ENCODE measurements around the gene HTT. TPM values are rescaled to one million over a fixed set of nuclear protein-coding genes. Genes with fewer than 3 reads are reported as not detected.

The HTT gene
- total and polyA plus RNA-seq, 2 of the 13 experiments (the other 11 are each of a cell fraction or from before 2014, with no cell fraction given): 17.5 to 19.5 TPM

DNA sequence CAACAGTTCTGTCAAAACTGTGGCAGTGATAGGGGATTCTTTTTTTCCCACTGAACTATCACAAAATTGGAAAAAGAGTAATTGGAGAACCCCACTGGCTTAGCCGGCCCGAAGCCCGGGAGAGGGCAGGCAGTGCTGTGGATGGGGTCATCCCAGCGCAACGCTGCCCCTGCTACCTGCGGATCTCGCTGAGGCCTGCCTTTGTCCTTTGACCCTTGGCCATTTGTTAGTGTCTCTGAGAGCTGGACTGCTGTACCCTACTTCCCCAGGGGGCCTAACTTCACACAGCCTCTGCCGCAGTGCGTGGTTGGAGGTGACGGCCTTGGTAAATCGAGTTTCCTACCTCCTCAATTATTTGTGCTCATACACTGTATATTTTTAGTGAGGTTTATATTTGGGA is 131.5 kb downstream of the HTT start (continued):
- TF ChIP-seq, protein P1, sequence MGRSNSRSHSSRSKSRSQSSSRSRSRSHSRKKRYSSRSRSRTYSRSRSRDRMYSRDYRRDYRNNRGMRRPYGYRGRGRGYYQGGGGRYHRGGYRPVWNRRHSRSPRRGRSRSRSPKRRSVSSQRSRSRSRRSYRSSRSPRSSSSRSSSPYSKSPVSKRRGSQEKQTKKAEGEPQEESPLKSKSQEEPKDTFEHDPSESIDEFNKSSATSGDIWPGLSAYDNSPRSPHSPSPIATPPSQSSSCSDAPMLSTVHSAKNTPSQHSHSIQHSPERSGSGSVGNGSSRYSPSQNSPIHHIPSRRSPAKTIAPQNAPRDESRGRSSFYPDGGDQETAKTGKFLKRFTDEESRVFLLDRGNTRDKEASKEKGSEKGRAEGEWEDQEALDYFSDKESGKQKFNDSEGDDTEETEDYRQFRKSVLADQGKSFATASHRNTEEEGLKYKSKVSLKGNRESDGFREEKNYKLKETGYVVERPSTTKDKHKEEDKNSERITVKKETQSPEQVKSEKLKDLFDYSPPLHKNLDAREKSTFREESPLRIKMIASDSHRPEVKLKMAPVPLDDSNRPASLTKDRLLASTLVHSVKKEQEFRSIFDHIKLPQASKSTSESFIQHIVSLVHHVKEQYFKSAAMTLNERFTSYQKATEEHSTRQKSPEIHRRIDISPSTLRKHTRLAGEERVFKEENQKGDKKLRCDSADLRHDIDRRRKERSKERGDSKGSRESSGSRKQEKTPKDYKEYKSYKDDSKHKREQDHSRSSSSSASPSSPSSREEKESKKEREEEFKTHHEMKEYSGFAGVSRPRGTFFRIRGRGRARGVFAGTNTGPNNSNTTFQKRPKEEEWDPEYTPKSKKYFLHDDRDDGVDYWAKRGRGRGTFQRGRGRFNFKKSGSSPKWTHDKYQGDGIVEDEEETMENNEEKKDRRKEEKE (IDR thresholded peaks at IDR 0.05): no peak
- TF ChIP-seq ZNF776 (CRISPR knock-in tag; IDR thresholded peaks at IDR 0.05) (no peak), TOE1 (CRISPR knock-in tag; IDR thresholded peaks at IDR 0.05) (no peak), KDM2A (CRISPR knock-in tag; IDR thresholded peaks at IDR 0.05; ENCODE audit: borderline replicate concordance, low read depth) (peak; percentile 46; the same call in 1 of the 2 replicates), ZFP1 (CRISPR knock-in tag; IDR thresholded peaks at IDR 0.05) (no peak), ZNF660 (CRISPR knock-in tag; IDR thresholded peaks at IDR 0.05; ENCODE audit: borderline replicate concordance, low read depth) (no peak), NFATC3 (CRISPR knock-in tag; IDR thresholded peaks at IDR 0.05) (no peak), U2AF2 (IDR thresholded peaks at IDR 0.05; ENCODE audit: low read depth, low read length) (no peak), ZFP41 (CRISPR knock-in tag; IDR thresholded peaks at IDR 0.05; ENCODE audit: borderline replicate concordance) (no peak), LBX2 (CRISPR knock-in tag; IDR thresholded peaks at IDR 0.05; ENCODE audit: borderline replicate concordance) (no peak), SRSF4 (IDR thresholded peaks at IDR 0.05; ENCODE audit: low read depth, low read length, poor library complexity, severe bottlenecking) (no peak), ZNF609 (CRISPR knock-in tag; IDR thresholded peaks at IDR 0.05; ENCODE audit: borderline replicate concordance) (peak; percentile 66; the same call in 1 of the 2 replicates)
- TF ChIP-seq, protein P2, sequence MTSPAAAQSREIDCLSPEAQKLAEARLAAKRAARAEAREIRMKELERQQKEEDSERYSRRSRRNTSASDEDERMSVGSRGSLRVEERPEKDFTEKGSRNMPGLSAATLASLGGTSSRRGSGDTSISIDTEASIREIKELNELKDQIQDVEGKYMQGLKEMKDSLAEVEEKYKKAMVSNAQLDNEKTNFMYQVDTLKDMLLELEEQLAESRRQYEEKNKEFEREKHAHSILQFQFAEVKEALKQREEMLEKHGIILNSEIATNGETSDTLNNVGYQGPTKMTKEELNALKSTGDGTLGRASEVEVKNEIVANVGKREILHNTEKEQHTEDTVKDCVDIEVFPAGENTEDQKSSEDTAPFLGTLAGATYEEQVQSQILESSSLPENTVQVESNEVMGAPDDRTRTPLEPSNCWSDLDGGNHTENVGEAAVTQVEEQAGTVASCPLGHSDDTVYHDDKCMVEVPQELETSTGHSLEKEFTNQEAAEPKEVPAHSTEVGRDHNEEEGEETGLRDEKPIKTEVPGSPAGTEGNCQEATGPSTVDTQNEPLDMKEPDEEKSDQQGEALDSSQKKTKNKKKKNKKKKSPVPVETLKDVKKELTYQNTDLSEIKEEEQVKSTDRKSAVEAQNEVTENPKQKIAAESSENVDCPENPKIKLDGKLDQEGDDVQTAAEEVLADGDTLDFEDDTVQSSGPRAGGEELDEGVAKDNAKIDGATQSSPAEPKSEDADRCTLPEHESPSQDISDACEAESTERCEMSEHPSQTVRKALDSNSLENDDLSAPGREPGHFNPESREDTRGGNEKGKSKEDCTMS (CRISPR knock-in tag; conservative IDR thresholded peaks at IDR 0.05): no peak
- TF ChIP-seq, protein P3, sequence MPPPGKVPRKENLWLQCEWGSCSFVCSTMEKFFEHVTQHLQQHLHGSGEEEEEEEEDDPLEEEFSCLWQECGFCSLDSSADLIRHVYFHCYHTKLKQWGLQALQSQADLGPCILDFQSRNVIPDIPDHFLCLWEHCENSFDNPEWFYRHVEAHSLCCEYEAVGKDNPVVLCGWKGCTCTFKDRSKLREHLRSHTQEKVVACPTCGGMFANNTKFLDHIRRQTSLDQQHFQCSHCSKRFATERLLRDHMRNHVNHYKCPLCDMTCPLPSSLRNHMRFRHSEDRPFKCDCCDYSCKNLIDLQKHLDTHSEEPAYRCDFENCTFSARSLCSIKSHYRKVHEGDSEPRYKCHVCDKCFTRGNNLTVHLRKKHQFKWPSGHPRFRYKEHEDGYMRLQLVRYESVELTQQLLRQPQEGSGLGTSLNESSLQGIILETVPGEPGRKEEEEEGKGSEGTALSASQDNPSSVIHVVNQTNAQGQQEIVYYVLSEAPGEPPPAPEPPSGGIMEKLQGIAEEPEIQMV (CRISPR knock-in tag; IDR thresholded peaks at IDR 0.05; ENCODE audit: low read depth): peak; percentile 58; the same call in 1 of the 2 replicates
- TF ChIP-seq, protein P4, sequence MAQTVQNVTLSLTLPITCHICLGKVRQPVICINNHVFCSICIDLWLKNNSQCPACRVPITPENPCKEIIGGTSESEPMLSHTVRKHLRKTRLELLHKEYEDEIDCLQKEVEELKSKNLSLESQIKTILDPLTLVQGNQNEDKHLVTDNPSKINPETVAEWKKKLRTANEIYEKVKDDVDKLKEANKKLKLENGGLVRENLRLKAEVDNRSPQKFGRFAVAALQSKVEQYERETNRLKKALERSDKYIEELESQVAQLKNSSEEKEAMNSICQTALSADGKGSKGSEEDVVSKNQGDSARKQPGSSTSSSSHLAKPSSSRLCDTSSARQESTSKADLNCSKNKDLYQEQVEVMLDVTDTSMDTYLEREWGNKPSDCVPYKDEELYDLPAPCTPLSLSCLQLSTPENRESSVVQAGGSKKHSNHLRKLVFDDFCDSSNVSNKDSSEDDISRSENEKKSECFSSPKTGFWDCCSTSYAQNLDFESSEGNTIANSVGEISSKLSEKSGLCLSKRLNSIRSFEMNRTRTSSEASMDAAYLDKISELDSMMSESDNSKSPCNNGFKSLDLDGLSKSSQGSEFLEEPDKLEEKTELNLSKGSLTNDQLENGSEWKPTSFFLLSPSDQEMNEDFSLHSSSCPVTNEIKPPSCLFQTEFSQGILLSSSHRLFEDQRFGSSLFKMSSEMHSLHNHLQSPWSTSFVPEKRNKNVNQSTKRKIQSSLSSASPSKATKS (CRISPR knock-in tag; IDR thresholded peaks at IDR 0.05): no peak

Measured in HepG2 (cell line).